ENCODE data around the gene TMPRSS11F.

Gene TMPRSS11F

DNA sequence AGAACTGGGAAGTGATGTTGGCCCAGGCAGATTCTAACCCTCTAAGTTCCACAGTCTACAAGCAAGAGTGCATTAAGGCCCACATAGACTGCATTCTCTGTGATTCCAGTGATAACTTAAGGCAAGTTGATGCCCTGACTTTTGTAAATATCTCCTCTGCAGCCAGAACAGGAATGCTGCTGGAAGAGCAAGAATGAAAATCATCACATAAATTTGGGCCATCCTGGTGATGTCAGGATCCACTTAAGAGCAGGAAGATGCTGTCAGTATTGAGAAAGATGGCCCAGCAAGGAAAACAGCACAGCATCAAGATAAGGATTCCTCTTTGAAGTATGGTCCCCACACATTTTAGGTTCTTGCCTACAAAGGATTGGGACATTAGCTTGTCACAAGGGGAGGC lies 52.4 kb downstream of the TMPRSS11F start:
- DNase-seq (ENCODE audit: low spot score), result no peak

DNA sequence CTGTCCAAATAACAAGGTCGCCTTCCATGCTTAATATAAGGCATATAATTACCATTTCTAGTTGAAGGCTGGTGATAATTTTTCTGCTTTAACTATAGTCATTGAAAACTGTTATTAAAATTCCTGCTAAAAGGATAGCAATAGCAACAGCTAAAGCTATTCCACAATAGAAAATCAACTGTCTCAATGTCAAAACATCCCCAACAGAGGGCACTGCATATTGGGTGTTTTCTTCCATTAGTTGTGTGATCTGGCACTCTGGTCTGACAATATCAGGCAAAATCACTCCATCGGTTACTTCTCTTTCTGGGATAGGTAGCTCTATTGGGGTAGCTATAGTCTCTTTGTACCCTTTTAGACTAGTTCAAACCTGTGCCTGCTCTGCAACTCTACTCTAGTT lies 53.5 kb downstream of the TMPRSS11F start:
- no peak for DNase-seq (ENCODE audit: low spot score)

DNA sequence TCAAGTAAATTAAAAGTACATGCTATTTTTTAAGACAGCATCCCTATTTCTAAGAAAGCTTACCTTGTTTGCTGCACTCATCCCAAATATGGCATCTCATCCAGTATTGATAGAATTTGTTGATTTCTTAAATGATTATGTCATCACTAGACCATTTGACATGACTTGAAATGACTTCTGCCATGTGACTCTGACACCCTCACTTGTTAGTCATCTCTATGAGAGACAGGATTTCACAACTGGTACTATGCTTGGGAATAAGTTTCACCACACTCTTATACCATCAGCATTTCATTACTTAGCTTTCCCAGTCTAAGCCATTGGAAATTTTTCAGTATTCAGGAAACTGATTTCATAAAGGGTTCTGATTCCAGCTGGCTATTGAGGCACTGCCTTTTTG lies 55.3 kb downstream of the TMPRSS11F start:
- DNase-seq (ENCODE audit: low spot score), result no peak

DNA sequence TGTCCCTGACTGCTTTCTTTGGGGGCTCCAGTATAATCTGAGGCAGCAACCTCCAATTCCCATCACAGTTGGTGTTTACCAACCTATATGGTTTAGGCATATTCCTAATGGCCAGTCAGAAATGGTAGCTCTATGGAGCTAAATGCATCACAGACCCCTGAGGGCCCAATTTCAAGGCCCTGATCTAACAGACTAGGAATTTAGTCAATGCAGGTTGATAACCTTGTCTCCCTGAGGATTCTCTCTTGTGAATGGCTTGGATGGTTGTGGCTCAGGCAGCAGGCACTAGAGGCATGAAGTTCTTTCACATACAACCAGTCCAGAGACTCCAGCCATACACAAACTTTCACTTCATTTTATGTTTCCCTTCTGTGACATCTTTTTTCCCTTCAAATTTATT lies 59.4 kb downstream of the TMPRSS11F start:
- no peak for DNase-seq (ENCODE audit: low spot score)

DNA sequence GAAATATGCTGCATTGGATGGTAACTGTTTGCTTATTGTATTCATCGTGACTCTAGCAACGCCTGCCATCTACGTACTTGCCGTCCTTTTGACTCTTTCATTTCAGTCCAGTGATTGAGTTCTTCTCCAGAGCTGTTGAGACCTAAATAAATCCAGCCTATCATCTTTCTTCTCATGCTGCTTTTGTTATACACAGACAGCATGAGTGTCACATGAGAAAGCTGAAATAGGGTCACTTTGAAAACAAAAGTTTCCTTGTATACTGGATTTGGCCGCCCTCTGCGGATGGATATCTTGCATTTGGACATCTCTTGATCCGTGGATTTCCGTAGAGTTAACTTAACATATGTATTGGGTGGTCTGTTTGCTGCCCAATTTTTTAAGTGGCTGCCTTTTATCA lies 67.2 kb downstream of the TMPRSS11F start:
- no peak for DNase-seq (ENCODE audit: low spot score)

DNA sequence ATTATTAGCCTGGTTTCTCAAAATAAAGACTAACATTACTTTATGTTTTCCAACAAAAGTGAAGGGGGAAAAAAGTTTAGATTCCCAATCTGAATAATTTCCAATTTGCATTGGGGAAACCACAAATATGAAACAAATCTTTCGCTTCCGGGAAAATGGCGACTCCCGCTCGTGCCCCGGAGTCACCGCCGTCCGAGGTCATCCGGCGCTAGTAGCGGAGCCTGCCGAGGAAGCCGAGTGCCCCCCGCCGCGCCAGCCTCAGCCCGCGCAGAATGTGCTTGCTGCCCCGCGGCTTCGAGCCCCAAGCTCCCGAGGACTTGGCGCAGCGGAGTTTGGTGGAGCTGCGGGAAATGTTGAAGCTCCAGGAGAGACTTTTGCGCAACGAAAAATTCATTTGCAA lies 91.4 kb downstream of the TMPRSS11F start:
- no peak for DNase-seq (ENCODE audit: low spot score)

DNA sequence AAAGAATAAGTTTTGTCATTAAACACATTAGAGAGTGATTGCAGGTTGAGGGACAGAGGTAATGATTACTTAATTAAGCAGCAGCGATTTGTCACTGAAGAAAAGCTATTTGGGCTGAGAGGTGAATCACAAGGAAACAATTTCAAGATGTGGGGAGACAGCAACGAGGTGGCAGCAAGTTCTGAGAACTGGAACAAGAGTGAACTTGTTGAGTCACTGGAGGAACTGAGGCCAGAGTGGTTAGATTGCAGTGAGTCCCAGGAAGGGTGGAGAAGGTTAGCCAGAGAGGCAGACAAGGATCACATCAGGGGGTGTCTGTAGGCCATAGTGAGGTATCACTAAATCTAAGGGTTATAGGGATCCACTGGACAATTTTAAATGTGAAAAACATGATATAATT lies 108.5 kb downstream of the TMPRSS11F start:
- DNase-seq (ENCODE audit: low spot score), result no peak

DNA sequence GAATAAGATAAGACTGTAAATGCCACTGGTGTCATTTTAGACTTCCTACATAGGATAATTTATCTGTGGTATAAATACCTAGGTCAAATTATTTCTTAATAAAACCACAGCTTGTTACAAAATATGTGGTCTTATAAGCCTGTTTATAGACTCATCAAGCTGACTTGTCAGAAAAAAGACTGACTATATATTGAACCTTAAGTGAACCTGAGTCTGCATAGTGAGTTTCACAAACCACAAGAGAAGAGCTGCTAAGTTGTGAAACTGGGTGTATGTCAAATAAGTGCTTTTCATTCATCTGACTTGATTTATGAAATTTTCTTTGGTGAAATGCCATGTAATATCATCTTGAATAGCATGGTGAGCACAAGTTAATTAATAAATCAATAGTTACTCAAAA lies 118.0 kb downstream of the TMPRSS11F start:
- no peak for DNase-seq (ENCODE audit: low spot score)

Data from AG08396 (cell line).